MM.1S (cell line): ENCODE results near the gene EDEM3.

ENCODE experiments used
- DNase-seq: peaks from one replicate; pipeline ENCODE4 v3.0.0-alpha.2; 2015
- H2AFZ ChIP-seq: fragments of 300-600 bp; sonication (generic); 2 replicates; pipeline ENCODE4 v1.6.0; 2016; ENCODE audit warnings: antibody characterized with exemption, low read length
- H3F3A ChIP-seq: fragments of 300-600 bp; sonication (generic); 2 replicates; pipeline ENCODE4 v1.6.1; 2016; ENCODE audit warnings: mild to moderate bottlenecking, antibody characterized with exemption, low read length, moderate library complexity, mixed read lengths; ENCODE audit not compliant: insufficient read depth
- H3K27ac ChIP-seq: fragments of 300-600 bp; sonication (generic); 2 replicates; pipeline ENCODE4 v1.5.1; 2016; ENCODE audit warnings: mild to moderate bottlenecking, low read length
- H3K27me3 ChIP-seq: fragments of 300-600 bp; sonication (generic); replicated peaks from 2 replicates; pipeline ENCODE4 v1.6.0; 2016; ENCODE audit warnings: low read length; ENCODE audit not compliant: insufficient read depth
- H3K36me3 ChIP-seq: fragments of 300-600 bp; sonication (generic); replicated peaks from 2 replicates; pipeline ENCODE4 v1.6.1; 2016; ENCODE audit warnings: mild to moderate bottlenecking, low read length, mixed read lengths; ENCODE audit not compliant: insufficient read depth
- H3K4me1 ChIP-seq: fragments of 300-600 bp; sonication (generic); 2 replicates; pipeline ENCODE4 v1.6.1; 2016; ENCODE audit warnings: low read length, mixed read lengths
- H3K4me2 ChIP-seq: fragments of 300-600 bp; sonication (generic); 2 replicates; pipeline ENCODE4 v1.6.0; 2016; ENCODE audit warnings: low read depth, low read length
- H3K4me3 ChIP-seq: fragments of 300-600 bp; sonication (generic); 2 replicates; pipeline ENCODE4 v1.5.1; 2016; ENCODE audit warnings: low read length, mixed read lengths
- H3K79me2 ChIP-seq: fragments of 300-600 bp; sonication (generic); 2 replicates; pipeline ENCODE4 v1.6.1; 2016; ENCODE audit warnings: mixed run types, low read length, mixed read lengths
- H3K9ac ChIP-seq: fragments of 300-600 bp; sonication (generic); 2 replicates; pipeline ENCODE4 v1.6.1; 2016; ENCODE audit warnings: low read length, mixed read lengths
- H3K9me2 ChIP-seq: fragments of 300-600 bp; sonication (generic); replicated peaks from 2 replicates; pipeline ENCODE4 v1.6.1; 2016; ENCODE audit warnings: mild to moderate bottlenecking, low read length, mixed read lengths; ENCODE audit not compliant: insufficient read depth
- H3K9me3 ChIP-seq: fragments of 300-600 bp; sonication (generic); replicated peaks from 2 replicates; pipeline ENCODE4 v1.6.1; 2016; ENCODE audit warnings: mild to moderate bottlenecking, low read length, mixed read lengths; ENCODE audit not compliant: insufficient read depth
- H4K20me1 ChIP-seq: fragments of 300-600 bp; sonication (generic); 2 replicates; pipeline ENCODE4 v1.6.1; 2016; ENCODE audit warnings: mild to moderate bottlenecking, low read length, moderate library complexity, mixed read lengths; ENCODE audit not compliant: insufficient read depth
- EZH2 ChIP-seq: fragments of 300-600 bp; sonication (generic); optimal IDR thresholded peaks from 2 replicates; pipeline ENCODE3; 2017; ENCODE audit warnings: low read depth, mild to moderate bottlenecking, antibody characterized with exemption, low read length, mixed read lengths
- EZH2phosphoT487 ChIP-seq: fragments of 300-600 bp; sonication (generic); IDR thresholded peaks from 2 replicates; pipeline ENCODE4 v1.6.1; 2018; ENCODE audit warnings: antibody characterized with exemption, low read length
- TF ChIP-seq, protein P1 (sequence below): fragments of 300-600 bp; sonication (generic); IDR thresholded peaks from 2 replicates; pipeline ENCODE4 v1.5.1; 2016; ENCODE audit warnings: antibody characterized with exemption, low read length, mixed read lengths

EDEM3 gene

DNA sequence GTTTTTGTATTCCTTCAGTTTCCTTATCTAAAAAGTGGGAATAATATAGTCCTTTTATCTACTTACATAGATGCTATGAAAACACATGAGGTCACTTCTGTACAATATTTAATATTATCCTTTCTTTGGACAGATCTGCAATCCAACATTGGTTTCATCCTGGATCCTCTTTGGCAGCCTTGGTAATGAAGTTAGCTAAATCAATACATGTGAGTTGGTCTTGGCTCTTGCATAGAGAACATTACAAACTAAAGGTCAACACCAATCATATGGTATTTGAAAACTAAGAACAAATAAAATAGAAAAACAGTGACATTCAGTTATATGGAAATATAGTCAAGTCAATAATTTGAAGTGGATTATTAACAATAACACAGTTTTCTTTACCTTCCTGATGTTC lies 3.2 kb upstream of the EDEM3 start:
- no peaks in the 10 kb centered on the region for H3K9me3 ChIP-seq
- H4K20me1 ChIP-seq: no peaks in the 10 kb centered on the region
- H3K27ac ChIP-seq: no peak overlapping the region

DNA sequence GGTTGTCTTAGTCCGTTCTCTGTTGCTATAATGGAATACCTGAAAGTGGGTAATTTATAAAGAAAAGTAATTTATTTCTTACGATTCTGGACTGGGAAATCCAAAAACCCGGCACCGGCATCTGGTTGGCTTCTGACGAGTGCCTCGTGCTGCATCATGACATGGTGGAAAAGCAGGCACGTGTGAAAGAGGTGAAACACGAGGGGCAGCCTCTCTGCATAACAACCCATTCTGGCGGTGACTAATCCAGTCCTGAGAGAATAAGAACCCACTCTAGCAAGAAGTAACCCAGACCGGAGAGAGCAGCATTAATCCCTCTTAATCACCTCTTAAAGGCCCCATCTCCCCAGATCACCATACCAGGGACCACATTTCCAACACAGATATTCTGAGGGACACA lies 2.7 kb upstream of the EDEM3 start:
- H3K79me2 ChIP-seq: peaks cover 22% of the 10 kb centered on the region
- no peaks in the 10 kb centered on the region for H3K27me3 ChIP-seq
- H2AFZ ChIP-seq: no peak overlapping the region
- H4K20me1 ChIP-seq: no peaks in the 10 kb centered on the region
- no peak overlapping the region for H3K9ac ChIP-seq
- TF ChIP-seq, protein P1, sequence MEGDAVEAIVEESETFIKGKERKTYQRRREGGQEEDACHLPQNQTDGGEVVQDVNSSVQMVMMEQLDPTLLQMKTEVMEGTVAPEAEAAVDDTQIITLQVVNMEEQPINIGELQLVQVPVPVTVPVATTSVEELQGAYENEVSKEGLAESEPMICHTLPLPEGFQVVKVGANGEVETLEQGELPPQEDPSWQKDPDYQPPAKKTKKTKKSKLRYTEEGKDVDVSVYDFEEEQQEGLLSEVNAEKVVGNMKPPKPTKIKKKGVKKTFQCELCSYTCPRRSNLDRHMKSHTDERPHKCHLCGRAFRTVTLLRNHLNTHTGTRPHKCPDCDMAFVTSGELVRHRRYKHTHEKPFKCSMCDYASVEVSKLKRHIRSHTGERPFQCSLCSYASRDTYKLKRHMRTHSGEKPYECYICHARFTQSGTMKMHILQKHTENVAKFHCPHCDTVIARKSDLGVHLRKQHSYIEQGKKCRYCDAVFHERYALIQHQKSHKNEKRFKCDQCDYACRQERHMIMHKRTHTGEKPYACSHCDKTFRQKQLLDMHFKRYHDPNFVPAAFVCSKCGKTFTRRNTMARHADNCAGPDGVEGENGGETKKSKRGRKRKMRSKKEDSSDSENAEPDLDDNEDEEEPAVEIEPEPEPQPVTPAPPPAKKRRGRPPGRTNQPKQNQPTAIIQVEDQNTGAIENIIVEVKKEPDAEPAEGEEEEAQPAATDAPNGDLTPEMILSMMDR: no peak
- no peak for TF ChIP-seq EZH2
- no peak for TF ChIP-seq EZH2phosphoT487
- peaks cover 15% of the 10 kb centered on the region for H3K4me1 ChIP-seq
- H3K4me2 ChIP-seq: no peak overlapping the region
- H3K9me2 ChIP-seq: no peaks in the 10 kb centered on the region
- no peak overlapping the region for H3K4me3 ChIP-seq
- H3F3A ChIP-seq: peaks cover 15% of the 10 kb centered on the region
- no peak for DNase-seq
- H3K9me3 ChIP-seq: no peaks in the 10 kb centered on the region
- H3K27ac ChIP-seq: no peak overlapping the region
- no peaks in the 10 kb centered on the region; the same call in 1 of the 2 replicates for H3K36me3 ChIP-seq

More for the DNA sequence above, 3.2 kb upstream of the EDEM3 start:
- Histone ChIP-seq H3K4me2 (no peak overlapping the region), H3K9me2 (no peaks in the 10 kb centered on the region), H3K4me1 (peaks cover 10% of the 10 kb centered on the region), H3K79me2 (peaks cover 17% of the 10 kb centered on the region), H3F3A (peaks cover 11% of the 10 kb centered on the region), H2AFZ (no peak overlapping the region), H3K27me3 (no peaks in the 10 kb centered on the region), H3K4me3 (no peak overlapping the region), H3K9ac (no peak overlapping the region), H3K36me3 (no peaks in the 10 kb centered on the region)
- peak; percentile 6 for DNase-seq
- TF ChIP-seq EZH2 (no peak), EZH2phosphoT487 (no peak)
- TF ChIP-seq, protein P1: no peak

DNA sequence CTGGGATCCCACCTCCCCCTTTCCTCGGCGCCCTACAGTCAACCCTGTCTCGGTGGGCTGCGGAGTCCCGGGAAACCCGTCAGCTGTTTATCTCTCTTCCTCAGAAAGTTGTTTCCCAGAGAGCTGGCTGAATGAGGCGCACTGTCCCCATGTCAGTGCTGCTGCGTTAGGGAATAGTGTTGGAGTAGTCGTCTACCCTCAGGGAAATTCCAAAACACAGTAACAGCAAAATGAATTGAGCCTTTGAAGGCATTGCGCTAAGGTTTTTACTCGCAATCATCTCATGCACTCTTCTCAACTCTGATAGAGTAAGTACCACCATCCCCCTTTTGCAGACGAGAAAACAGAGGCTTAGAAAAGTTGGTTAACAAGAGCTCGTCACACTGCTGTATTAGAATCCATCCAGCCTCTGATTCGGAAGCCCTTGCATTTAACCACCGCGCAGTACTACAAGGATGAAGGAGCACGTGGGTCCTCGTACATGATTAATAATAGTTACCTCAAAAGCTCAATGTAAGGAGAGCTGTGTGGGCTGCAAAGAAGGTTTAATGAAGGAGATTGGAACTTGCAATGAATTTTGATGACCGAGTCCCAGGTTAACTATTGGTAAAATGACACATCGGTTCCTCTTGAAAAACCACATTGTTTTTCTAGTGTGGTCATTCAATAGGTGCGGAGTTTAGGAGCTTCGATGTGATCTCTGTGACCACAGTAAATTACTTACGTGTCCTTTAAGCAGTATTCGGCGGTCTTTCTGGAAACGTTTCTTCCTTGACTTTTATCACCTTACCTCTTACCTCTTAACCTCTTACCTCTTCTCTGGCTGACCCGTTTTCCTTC lies 788 bp upstream of the EDEM3 start:
- peak overlapping the region; percentile 76 for H3K4me2 ChIP-seq
- H2AFZ ChIP-seq: peak overlapping the region; percentile 98
- peaks cover 22% of the 10 kb centered on the region for H3F3A ChIP-seq
- peak overlapping the region; percentile 97 for H3K4me3 ChIP-seq
- no peaks in the 10 kb centered on the region for H3K9me2 ChIP-seq
- peak; percentile 55 for DNase-seq
- peak overlapping the region; percentile 87 for H3K27ac ChIP-seq
- H4K20me1 ChIP-seq: no peaks in the 10 kb centered on the region
- peaks cover 39% of the 10 kb centered on the region for H3K79me2 ChIP-seq
- TF ChIP-seq, protein P1: no peak
- TF ChIP-seq EZH2phosphoT487: no peak
- TF ChIP-seq EZH2: no peak
- H3K4me1 ChIP-seq: peaks cover 20% of the 10 kb centered on the region
- H3K9ac ChIP-seq: peak overlapping the region; percentile 67
- no peaks in the 10 kb centered on the region for H3K27me3 ChIP-seq
- no peaks in the 10 kb centered on the region for H3K9me3 ChIP-seq
- H3K36me3 ChIP-seq: no peaks in the 10 kb centered on the region; the same call in 1 of the 2 replicates
